Tibial nerve (tissue), 3 donors: ENCODE data around the gene SNRPD1.
"Not testable (repeated sequence)": the region's sequence is repeated elsewhere in the genome, so short reads cannot be mapped to it uniquely, and the experiment has no call there.

Source experiments
- CTCF ChIP-seq, 5 experiments: fragments of 200-600 bp in 3 of 5; fragments of 450-650 bp in 2 of 5; sonication (generic) in 3 of 5; IDR thresholded peaks; one replicate each; pipeline ENCODE4 v1.5.1; 2016 to 2019; ENCODE audit warnings: antibody characterized with exemption in 5 of 5, mild to moderate bottlenecking in 3 of 5, moderate library complexity in 2 of 5
- POLR2A ChIP-seq, 2 donors: fragments of 450-650 bp; IDR thresholded peaks; one replicate each; pipeline ENCODE4 v1.6.1; 2017; ENCODE audit warnings: antibody characterized with exemption in 2 of 2, mild to moderate bottlenecking in 2 of 2, moderate library complexity in 2 of 2

- not testable (repeated sequence) for TF ChIP-seq CTCF, POLR2A (IDR thresholded peaks at IDR 0.05)
Observed at GRCh38 chr18:21675354-21675753, 63.2 kb downstream of the SNRPD1 start.
